ENCODE data around the gene CCDC88C.

CCDC88C gene

GRCh38 chr14:91237219-91237618, 180.4 kb downstream of the CCDC88C start:
- peaks cover 0 to 7% (median 2%) of the 10 kb centered on the region in 4 experiments for H3K36me3 ChIP-seq (ENCODE audit: control insufficient read depth in 4 of 4, insufficient read depth in 4 of 4, low read length in 3 of 4)
- ChIA-PET CTCF (no interaction called here), POLR2A (no interaction called here)
- 87% methylated on average over 5 of the region's 7 CpGs for WGBS (ENCODE audit: insufficient coverage)
- H3K27me3 ChIP-seq (replicated peaks in 2 of 5; ENCODE audit: control insufficient read depth in 4 of 5, insufficient read depth in 5 of 5, low read length in 4 of 5), result peaks cover 0 to 69% (median 24%) of the 10 kb centered on the region in 5 experiments
- H3K4me1 ChIP-seq (ENCODE audit: control extremely low read depth in 1 of 4, control insufficient read depth in 4 of 4, insufficient read depth in 4 of 4, low read length in 3 of 4), result peaks cover 3 to 33% (median 7%) of the 10 kb centered on the region in 4 experiments
- peaks cover 0 to 9% (median 0%) of the 10 kb centered on the region in 5 experiments for H3K9me3 ChIP-seq (ENCODE audit: control extremely low read depth in 1 of 5, control insufficient read depth in 4 of 5, insufficient read depth in 2 of 5, low read depth in 1 of 5, low read length in 4 of 5)
- H3K4me3 ChIP-seq (ENCODE audit: control insufficient read depth in 1 of 7, extremely low read depth in 1 of 7, insufficient read depth in 4 of 7, low read depth in 2 of 7, low read length in 6 of 7), result no peak overlapping the region
- DNase-seq, result no peak
- no peak overlapping the region for H3K27ac ChIP-seq (ENCODE audit: insufficient read depth in 1 of 2, low read depth in 1 of 2, low read length in 2 of 2, poor library complexity in 1 of 2, severe bottlenecking in 2 of 2)

GRCh38 chr14:91235841-91236240, 181.8 kb downstream of the CCDC88C start:
- CTCF ChIA-PET, result no interaction called here

GRCh38 chr14:91234791-91235114, 182.9 kb downstream of the CCDC88C start:
- Histone ChIP-seq H3K27ac (ENCODE audit: insufficient read depth in 1 of 2, low read depth in 1 of 2, low read length in 2 of 2, poor library complexity in 1 of 2, severe bottlenecking in 2 of 2) (no peak overlapping the region), H3K4me3 (ENCODE audit: control insufficient read depth in 1 of 7, extremely low read depth in 1 of 7, insufficient read depth in 4 of 7, low read depth in 2 of 7, low read length in 6 of 7) (no peak overlapping the region), H3K27me3 (replicated peaks in 2 of 5; ENCODE audit: control insufficient read depth in 4 of 5, insufficient read depth in 5 of 5, low read length in 4 of 5) (peaks cover 0 to 78% (median 26%) of the 10 kb centered on the region in 5 experiments), H3K4me1 (ENCODE audit: control extremely low read depth in 1 of 4, control insufficient read depth in 4 of 4, insufficient read depth in 4 of 4, low read length in 3 of 4) (peaks cover 7 to 37% (median 9%) of the 10 kb centered on the region in 4 experiments), H3K36me3 (ENCODE audit: control insufficient read depth in 4 of 4, insufficient read depth in 4 of 4, low read length in 3 of 4) (peaks cover 0 to 19% (median 2%) of the 10 kb centered on the region in 4 experiments), H3K9me3 (ENCODE audit: control extremely low read depth in 1 of 5, control insufficient read depth in 4 of 5, insufficient read depth in 2 of 5, low read depth in 1 of 5, low read length in 4 of 5) (peaks cover 0 to 14% (median 6%) of the 10 kb centered on the region in 5 experiments)
- POLR2A ChIA-PET, result no interaction called here
- 98% methylated on average over 16 of the region's 16 CpGs for WGBS (ENCODE audit: insufficient coverage)
- CTCF ChIA-PET, result interaction anchor here (0.9 to 1.4 kb wide), 3 partner anchors 21 to 49 kb away, joined by 3 to 5 read pairs (median 3); no protein-coding TSS in a partner anchor
- DNase-seq, result no peak

More at GRCh38 chr14:91235841-91236240, 181.8 kb downstream of the CCDC88C start:
- Histone ChIP-seq H3K4me1 (ENCODE audit: control extremely low read depth in 1 of 4, control insufficient read depth in 4 of 4, insufficient read depth in 4 of 4, low read length in 3 of 4) (peaks cover 0 to 29% (median 4%) of the 10 kb centered on the region in 4 experiments), H3K27ac (ENCODE audit: insufficient read depth in 1 of 2, low read depth in 1 of 2, low read length in 2 of 2, poor library complexity in 1 of 2, severe bottlenecking in 2 of 2) (no peak overlapping the region), H3K36me3 (ENCODE audit: control insufficient read depth in 4 of 4, insufficient read depth in 4 of 4, low read length in 3 of 4) (peaks cover 0 to 19% (median 2%) of the 10 kb centered on the region in 4 experiments), H3K9me3 (ENCODE audit: control extremely low read depth in 1 of 5, control insufficient read depth in 4 of 5, insufficient read depth in 2 of 5, low read depth in 1 of 5, low read length in 4 of 5) (peaks cover 0 to 14% (median 6%) of the 10 kb centered on the region in 5 experiments), H3K4me3 (ENCODE audit: control insufficient read depth in 1 of 7, extremely low read depth in 1 of 7, insufficient read depth in 4 of 7, low read depth in 2 of 7, low read length in 6 of 7) (no peak overlapping the region), H3K27me3 (replicated peaks in 2 of 5; ENCODE audit: control insufficient read depth in 4 of 5, insufficient read depth in 5 of 5, low read length in 4 of 5) (peaks cover 0 to 78% (median 26%) of the 10 kb centered on the region in 5 experiments)
- POLR2A ChIA-PET, result no interaction called here
- no peak for DNase-seq
- 100% methylated on average over 6 of the region's 7 CpGs for WGBS (ENCODE audit: insufficient coverage)

GRCh38 chr14:91233936-91234790, 183.5 kb downstream of the CCDC88C start:
- peaks cover 0 to 75% (median 26%) of the 10 kb centered on the region in 5 experiments for H3K27me3 ChIP-seq (replicated peaks in 2 of 5; ENCODE audit: control insufficient read depth in 4 of 5, insufficient read depth in 5 of 5, low read length in 4 of 5)
- DNase-seq, result no peak
- peaks cover 0 to 12% (median 6%) of the 10 kb centered on the region in 5 experiments for H3K9me3 ChIP-seq (ENCODE audit: control extremely low read depth in 1 of 5, control insufficient read depth in 4 of 5, insufficient read depth in 2 of 5, low read depth in 1 of 5, low read length in 4 of 5)
- ChIA-PET POLR2A (no interaction called here), CTCF (interaction anchor here (0.9 to 1.4 kb wide), 3 partner anchors 21 to 50 kb away, joined by 3 to 5 read pairs (median 3); no protein-coding TSS in a partner anchor)
- peaks cover 0 to 19% (median 2%) of the 10 kb centered on the region in 4 experiments for H3K36me3 ChIP-seq (ENCODE audit: control insufficient read depth in 4 of 4, insufficient read depth in 4 of 4, low read length in 3 of 4)
- 93% methylated on average over 57 of the region's 63 CpGs for WGBS (ENCODE audit: insufficient coverage)
- H3K4me3 ChIP-seq (ENCODE audit: control insufficient read depth in 1 of 7, extremely low read depth in 1 of 7, insufficient read depth in 4 of 7, low read depth in 2 of 7, low read length in 6 of 7), result no peak overlapping the region
- peaks cover 12 to 42% (median 14%) of the 10 kb centered on the region in 4 experiments for H3K4me1 ChIP-seq (ENCODE audit: control extremely low read depth in 1 of 4, control insufficient read depth in 4 of 4, insufficient read depth in 4 of 4, low read length in 3 of 4)
- H3K27ac ChIP-seq (ENCODE audit: insufficient read depth in 1 of 2, low read depth in 1 of 2, low read length in 2 of 2, poor library complexity in 1 of 2, severe bottlenecking in 2 of 2), result no peak overlapping the region

GRCh38 chr14:91232603-91233002, 185.0 kb downstream of the CCDC88C start:
- H3K4me3 ChIP-seq (ENCODE audit: control insufficient read depth in 1 of 7, extremely low read depth in 1 of 7, insufficient read depth in 4 of 7, low read depth in 2 of 7, low read length in 6 of 7), result no peak overlapping the region
- peaks cover 0 to 19% (median 2%) of the 10 kb centered on the region in 4 experiments for H3K36me3 ChIP-seq (ENCODE audit: control insufficient read depth in 4 of 4, insufficient read depth in 4 of 4, low read length in 3 of 4)
- no peak overlapping the region for H3K27ac ChIP-seq (ENCODE audit: insufficient read depth in 1 of 2, low read depth in 1 of 2, low read length in 2 of 2, poor library complexity in 1 of 2, severe bottlenecking in 2 of 2)
- POLR2A ChIA-PET, result no interaction called here
- H3K4me1 ChIP-seq (ENCODE audit: control extremely low read depth in 1 of 4, control insufficient read depth in 4 of 4, insufficient read depth in 4 of 4, low read length in 3 of 4), result peaks cover 14 to 41% (median 16%) of the 10 kb centered on the region in 4 experiments
- peaks cover 0 to 73% (median 21%) of the 10 kb centered on the region in 5 experiments for H3K27me3 ChIP-seq (replicated peaks in 2 of 5; ENCODE audit: control insufficient read depth in 4 of 5, insufficient read depth in 5 of 5, low read length in 4 of 5)
- H3K9me3 ChIP-seq (ENCODE audit: control extremely low read depth in 1 of 5, control insufficient read depth in 4 of 5, insufficient read depth in 2 of 5, low read depth in 1 of 5, low read length in 4 of 5), result peaks cover 0 to 7% (median 4%) of the 10 kb centered on the region in 5 experiments
- CTCF ChIA-PET, result no interaction called here
- 100% methylated on average over 1 of the region's 2 CpGs for WGBS (ENCODE audit: insufficient coverage)
- DNase-seq, result no peak

GRCh38 chr14:91232052-91232451, 185.6 kb downstream of the CCDC88C start:
- no peak for DNase-seq
- Histone ChIP-seq H3K27ac (ENCODE audit: insufficient read depth in 1 of 2, low read depth in 1 of 2, low read length in 2 of 2, poor library complexity in 1 of 2, severe bottlenecking in 2 of 2) (no peak overlapping the region), H3K27me3 (replicated peaks in 2 of 5; ENCODE audit: control insufficient read depth in 4 of 5, insufficient read depth in 5 of 5, low read length in 4 of 5) (peaks cover 0 to 73% (median 21%) of the 10 kb centered on the region in 5 experiments), H3K36me3 (ENCODE audit: control insufficient read depth in 4 of 4, insufficient read depth in 4 of 4, low read length in 3 of 4) (peaks cover 0 to 23% (median 5%) of the 10 kb centered on the region in 4 experiments), H3K9me3 (ENCODE audit: control extremely low read depth in 1 of 5, control insufficient read depth in 4 of 5, insufficient read depth in 2 of 5, low read depth in 1 of 5, low read length in 4 of 5) (peaks cover 0 to 7% (median 4%) of the 10 kb centered on the region in 5 experiments), H3K4me3 (ENCODE audit: control insufficient read depth in 1 of 7, extremely low read depth in 1 of 7, insufficient read depth in 4 of 7, low read depth in 2 of 7, low read length in 6 of 7) (no peak overlapping the region), H3K4me1 (ENCODE audit: control extremely low read depth in 1 of 4, control insufficient read depth in 4 of 4, insufficient read depth in 4 of 4, low read length in 3 of 4) (peaks cover 14 to 44% (median 16%) of the 10 kb centered on the region in 4 experiments)
- WGBS (ENCODE audit: insufficient coverage), result 100% methylated on average over 2 of the region's 2 CpGs
- CTCF ChIA-PET, result no interaction called here
- POLR2A ChIA-PET, result no interaction called here

- Histone ChIP-seq H3K4me1 (ENCODE audit: control extremely low read depth in 1 of 4, control insufficient read depth in 4 of 4, insufficient read depth in 4 of 4, low read length in 3 of 4) (peaks cover 14 to 50% (median 16%) of the 10 kb centered on the region in 4 experiments), H3K36me3 (ENCODE audit: control insufficient read depth in 4 of 4, insufficient read depth in 4 of 4, low read length in 3 of 4) (peaks cover 0 to 23% (median 7%) of the 10 kb centered on the region in 4 experiments), H3K27me3 (replicated peaks in 2 of 5; ENCODE audit: control insufficient read depth in 4 of 5, insufficient read depth in 5 of 5, low read length in 4 of 5) (peaks cover 0 to 71% (median 21%) of the 10 kb centered on the region in 5 experiments), H3K27ac (ENCODE audit: insufficient read depth in 1 of 2, low read depth in 1 of 2, low read length in 2 of 2, poor library complexity in 1 of 2, severe bottlenecking in 2 of 2) (no peak overlapping the region), H3K4me3 (ENCODE audit: control insufficient read depth in 1 of 7, extremely low read depth in 1 of 7, insufficient read depth in 4 of 7, low read depth in 2 of 7, low read length in 6 of 7) (no peak overlapping the region), H3K9me3 (ENCODE audit: control extremely low read depth in 1 of 5, control insufficient read depth in 4 of 5, insufficient read depth in 2 of 5, low read depth in 1 of 5, low read length in 4 of 5) (peaks cover 0 to 7% (median 4%) of the 10 kb centered on the region in 5 experiments)
- POLR2A ChIA-PET, result no interaction called here
- CTCF ChIA-PET, result no interaction called here
- no CpG with 5 or more reads among the region's 3 CpGs for WGBS (ENCODE audit: insufficient coverage)
- DNase-seq, result no peak
These were observed 186.2 kb downstream of the CCDC88C start for GRCh38 chr14:91231446-91231845.

Data from common myeloid progenitor, CD34-positive (primary cell).